HG03575 (cell line): ENCODE measurements around the gene CDHR3.
"Not testable (repeated sequence)": the region's sequence is repeated elsewhere in the genome, so short reads cannot be mapped to it uniquely, and the experiment has no call there.

Experiments used
- ATAC-seq: cut with Tn5 transposase; IDR thresholded peaks from one replicate; pipeline ENCODE4 v1.9.1; 2021; ENCODE audit not compliant: unreplicated experiment, insufficient number of reproducible peaks, low FRiP score; ENCODE audit errors: extremely low read depth

CDHR3 gene

DNA sequence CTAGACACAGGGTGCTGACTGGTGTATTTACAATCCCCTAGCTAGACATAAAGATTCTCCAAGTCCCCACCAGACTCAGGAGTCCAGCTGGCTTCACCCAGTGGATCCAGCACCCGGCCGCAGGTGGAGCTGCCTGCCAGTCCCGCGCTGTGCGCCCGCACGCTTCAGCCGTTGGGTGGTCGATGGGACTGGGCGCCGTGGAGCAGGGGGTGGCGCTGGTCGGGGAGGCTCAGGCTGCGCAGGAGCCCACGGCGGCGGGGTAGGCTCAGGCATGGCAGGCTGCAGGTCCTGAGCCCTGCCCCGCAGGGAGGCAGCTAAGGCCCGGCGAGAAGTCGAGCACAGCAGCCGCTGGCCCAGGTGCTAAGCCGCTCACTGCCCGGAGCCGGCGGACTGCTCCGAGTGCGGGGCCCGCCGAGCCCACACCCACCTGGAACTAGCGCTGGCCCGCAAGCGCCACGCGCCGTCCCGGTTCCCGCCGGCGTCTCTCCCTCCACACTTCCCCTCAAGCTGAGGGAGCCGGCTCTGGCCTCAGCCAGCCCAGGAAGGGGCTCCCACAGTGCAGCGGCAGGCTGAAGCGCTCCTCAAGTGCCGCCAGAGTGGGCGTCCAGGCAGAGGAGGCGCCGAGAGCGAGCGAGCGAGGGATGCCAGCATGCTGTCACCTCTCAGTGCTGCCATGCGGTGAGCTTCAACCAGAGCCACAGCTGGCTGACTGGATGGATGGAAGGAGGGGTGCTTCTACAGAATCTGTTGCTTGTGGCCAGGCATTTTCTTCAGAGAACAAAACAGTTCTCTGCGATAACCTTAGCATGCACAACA lies 7.2 kb upstream of the CDHR3 start:
- ATAC-seq = not testable (repeated sequence)

- ATAC-seq = no peak
These were observed 5.1 kb upstream of the CDHR3 start for GRCh38 chr7:105958012-105958411.

GRCh38 chr7:105962353-105962752 lies 711 bp upstream of the CDHR3 start:
- ATAC-seq = no peak

DNA sequence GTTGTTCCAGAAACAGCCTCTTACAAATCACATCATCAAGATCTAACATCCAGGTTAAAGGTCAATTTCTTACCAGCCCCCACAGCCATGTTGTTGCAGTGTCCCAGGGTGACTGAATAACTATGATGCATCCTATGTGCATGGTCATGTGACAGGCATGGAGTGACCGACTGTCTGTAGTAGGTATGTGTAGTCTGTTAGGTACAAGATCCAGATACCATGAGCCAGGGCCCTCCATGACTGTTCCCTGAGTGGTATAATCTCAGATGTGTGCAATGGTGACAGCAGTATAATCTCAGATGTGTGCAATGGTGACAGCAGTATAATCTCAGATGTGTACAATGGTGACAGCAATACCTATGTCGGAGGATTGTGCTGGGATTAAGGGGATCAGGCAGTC lies 8.8 kb downstream of the CDHR3 start:
- ATAC-seq = no peak

- ATAC-seq = no peak
These were observed 9.2 kb downstream of the CDHR3 start for GRCh38 chr7:105972276-105972675.

- ATAC-seq = no peak
These were observed 11.4 kb downstream of the CDHR3 start for GRCh38 chr7:105974471-105974870.

DNA sequence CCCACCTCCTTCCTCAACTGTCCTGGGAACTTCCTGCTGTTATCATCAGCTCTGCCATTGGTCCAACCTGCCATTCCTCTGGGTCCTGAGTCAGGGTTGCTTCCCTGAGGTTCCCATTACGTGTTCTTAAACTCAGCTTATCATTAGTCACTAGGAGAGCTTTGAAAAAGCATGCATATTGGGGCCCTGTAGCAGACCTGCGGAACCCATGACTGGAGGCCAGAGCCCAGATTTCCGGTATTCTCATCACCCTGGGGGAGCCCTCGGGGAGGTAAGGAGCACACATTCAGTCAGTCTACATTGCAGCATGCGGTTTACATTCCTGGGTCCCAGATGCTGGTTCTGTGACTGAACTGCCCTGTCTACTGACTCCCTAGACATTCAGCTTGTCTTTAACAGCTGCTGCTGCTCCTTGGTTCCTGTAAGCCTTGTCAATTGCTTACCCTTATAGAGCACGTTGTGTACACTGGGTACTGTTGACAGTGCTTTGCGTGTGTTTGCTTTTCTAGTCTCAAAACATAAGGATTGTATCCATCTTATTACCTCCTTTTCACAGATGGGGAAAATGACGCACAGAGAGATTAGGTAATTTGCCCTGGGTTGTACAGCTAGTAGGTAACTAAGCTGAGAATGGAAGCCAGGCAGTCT lies 12.8 kb downstream of the CDHR3 start:
- no peak for ATAC-seq

GRCh38 chr7:105976868-105977267 lies 13.8 kb downstream of the CDHR3 start:
- no peak for ATAC-seq

DNA sequence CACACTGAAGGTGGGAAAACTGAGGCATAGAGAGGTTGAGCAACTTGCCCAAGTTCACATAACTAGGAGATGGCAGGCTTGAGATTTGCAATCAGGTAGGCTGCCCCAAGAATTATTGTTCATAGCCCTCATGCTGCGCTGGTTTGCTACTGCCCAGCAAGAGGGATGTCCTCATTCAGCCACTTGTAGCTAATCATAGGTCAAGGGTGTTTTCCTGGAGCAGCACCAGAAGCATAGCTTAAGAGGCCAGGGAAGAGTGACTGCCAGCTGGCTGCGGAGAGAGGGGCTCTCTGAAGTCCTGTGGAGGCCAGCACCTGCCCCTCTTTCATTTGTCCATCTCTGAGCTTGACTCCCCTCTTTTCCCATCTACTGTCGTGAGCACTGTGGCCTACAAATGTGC lies 15.0 kb downstream of the CDHR3 start:
- no peak for ATAC-seq

DNA sequence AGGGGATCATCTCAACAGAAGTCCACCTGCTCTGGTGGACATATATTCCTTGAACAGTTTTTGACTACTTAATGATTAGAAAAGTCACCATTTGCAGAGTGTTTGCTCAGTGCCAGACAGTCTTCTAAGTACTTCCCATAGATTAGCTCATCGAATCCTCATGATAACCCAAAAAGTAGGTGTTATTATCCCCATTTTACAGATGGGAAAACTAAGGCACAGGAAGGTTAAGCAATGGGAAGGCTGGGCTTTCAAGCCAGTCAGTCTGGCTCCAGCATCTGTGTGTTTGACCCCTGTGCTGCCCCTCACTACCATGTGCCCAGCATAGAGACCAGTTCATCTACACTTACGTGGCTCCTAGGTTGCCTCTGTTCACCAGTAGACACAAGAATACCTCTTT lies 15.9 kb downstream of the CDHR3 start:
- no peak for ATAC-seq

DNA sequence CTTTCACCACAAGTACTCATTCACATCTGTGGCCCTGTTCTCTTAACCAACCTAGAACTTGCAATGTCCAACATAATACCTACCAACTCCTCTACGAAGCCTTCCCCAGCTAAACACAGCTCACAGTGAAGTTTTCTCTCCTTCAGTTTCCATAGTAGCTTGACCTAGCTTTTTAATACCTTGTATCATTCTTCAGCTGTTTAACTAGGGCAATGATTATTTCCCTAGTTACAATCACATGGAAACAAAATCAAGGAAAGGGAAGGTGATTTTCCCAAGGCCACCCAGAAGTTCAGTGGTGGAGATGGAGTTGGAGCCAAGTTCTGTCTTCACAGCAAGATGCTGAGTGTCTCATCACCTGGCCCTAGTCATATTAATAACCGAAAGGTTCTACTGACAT lies 16.3 kb downstream of the CDHR3 start:
- ATAC-seq = no peak

- ATAC-seq = no peak
These were observed 17.8 kb downstream of the CDHR3 start for GRCh38 chr7:105980645-105981396.

- ATAC-seq = no peak
These were observed 19.3 kb downstream of the CDHR3 start for GRCh38 chr7:105982388-105982787.

- not testable (repeated sequence) for ATAC-seq
These were observed 21.7 kb downstream of the CDHR3 start for GRCh38 chr7:105984808-105985207.

GRCh38 chr7:105985229-105985628 lies 22.2 kb downstream of the CDHR3 start:
- ATAC-seq = no peak

DNA sequence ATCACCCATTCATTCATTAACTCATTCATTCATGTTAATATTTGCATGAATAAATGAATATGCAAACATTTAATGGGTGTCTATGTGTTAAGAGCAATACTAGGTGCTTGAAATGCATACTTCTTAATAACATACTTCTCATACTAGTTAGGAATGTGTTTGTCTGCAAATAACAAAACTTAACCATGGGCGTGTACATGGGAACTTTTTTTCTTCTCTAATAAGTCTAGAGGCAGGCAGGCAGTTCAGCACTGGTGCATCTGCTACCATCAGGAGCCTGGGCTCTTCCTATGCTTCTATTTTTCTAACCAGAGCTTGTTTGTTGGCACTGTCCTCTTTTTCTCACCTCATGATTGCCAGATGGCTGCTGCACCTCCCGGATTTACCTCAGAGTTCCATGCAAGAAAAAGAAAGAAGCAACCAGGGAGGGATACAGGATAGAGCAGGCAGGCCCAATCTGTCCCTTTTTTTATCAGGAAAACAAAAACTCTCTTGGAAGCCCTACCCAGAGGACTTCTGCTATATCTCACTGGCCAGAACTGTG lies 22.7 kb downstream of the CDHR3 start:
- no peak for ATAC-seq

DNA sequence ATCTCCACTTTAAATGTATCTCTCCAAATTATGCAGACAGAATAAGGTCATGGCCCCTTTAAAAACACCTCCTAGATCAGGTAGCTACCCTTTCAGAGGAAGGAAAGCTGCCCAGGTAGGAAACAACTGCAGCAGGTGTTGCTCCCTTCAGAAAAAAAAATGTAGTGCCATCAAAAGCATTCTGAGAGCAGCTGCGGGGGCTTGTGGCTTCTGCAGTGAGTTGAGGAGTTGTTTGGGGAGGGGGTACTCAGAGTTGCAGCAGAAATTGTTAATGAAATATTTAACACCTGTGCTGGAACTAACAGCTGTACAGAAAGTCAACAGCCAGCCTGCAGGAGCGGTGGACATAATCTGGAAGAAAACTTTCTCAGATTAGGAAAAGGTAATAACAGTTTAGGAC lies 24.0 kb downstream of the CDHR3 start:
- ATAC-seq = no peak

DNA sequence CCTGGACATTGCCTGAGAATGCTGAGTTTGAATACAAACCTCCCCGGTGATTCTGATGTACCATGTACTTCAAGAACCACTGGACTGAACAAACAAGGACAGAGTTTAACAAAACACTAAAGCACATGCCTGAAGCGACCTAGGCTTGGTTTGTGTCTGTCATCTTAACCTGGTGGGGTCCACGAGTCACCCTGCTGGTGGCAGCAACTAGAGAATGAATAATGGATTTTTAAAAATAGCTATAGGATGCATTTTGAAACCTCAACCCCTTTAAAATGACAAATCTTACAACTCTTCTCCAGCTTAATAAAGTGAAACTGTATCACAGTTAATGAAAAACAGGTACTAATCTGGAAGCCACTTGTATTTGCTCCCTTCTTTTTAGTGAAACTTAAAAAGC lies 25.2 kb downstream of the CDHR3 start:
- no peak for ATAC-seq

DNA sequence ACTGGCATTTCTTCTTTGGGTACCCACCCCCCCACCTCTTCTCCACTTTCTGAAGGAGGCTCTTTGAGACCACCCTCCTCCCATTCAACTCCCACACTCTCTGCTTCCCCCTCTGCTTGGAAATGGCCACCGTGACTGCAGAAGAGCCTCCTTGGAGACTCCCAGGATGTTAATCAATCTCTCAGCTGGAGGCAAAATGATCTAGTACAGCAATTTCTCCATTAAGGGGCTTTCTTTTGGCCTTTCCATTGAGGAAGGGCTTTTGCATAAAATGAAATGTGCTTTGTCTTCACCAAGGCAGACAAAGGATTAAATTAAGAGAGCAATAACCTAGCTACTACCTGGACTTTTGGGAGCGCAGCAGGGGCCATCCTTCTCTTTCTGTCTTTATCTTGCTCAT lies 26.1 kb downstream of the CDHR3 start:
- no peak for ATAC-seq

GRCh38 chr7:105989686-105990085 lies 26.6 kb downstream of the CDHR3 start:
- no peak for ATAC-seq
